ENCODE measurements around the gene PTPRD. TPM values are rescaled to one million over a fixed set of nuclear protein-coding genes. Genes with fewer than 3 reads are reported as not detected.
"Not testable (repeated sequence)": the region's sequence is repeated elsewhere in the genome, so short reads cannot be mapped to it uniquely, and the experiment has no call there.

Gene PTPRD
- total and polyA plus RNA-seq, 2 donors: 2.2 to 13.5 TPM

GRCh38 chr9:10345621-10346020 lies 267.2 kb downstream of the PTPRD start:
- not testable (repeated sequence) for H3K4me1 ChIP-seq (ENCODE audit: control insufficient read depth in 2 of 2, insufficient read depth in 2 of 2, low read length in 2 of 2); H3K27me3 ChIP-seq (ENCODE audit: control insufficient read depth in 2 of 2, insufficient read depth in 1 of 2, low read length in 1 of 2); DNase-seq (ENCODE audit: low read depth in 6 of 9, low spot score in 9 of 9); H3K9me3 ChIP-seq (ENCODE audit: control insufficient read depth in 2 of 2, insufficient read depth in 1 of 2, low read length in 1 of 2); H3K27ac ChIP-seq (ENCODE audit: low read depth in 1 of 2, low read length in 1 of 2); H3K4me3 ChIP-seq (ENCODE audit: low read length in 2 of 2); H3K36me3 ChIP-seq (ENCODE audit: control insufficient read depth in 2 of 2, insufficient read depth in 2 of 2, low read length in 1 of 2)
- 77% methylated on average over 5 of the region's 5 CpGs for WGBS

- 97% methylated on average over 2 of the region's 2 CpGs for WGBS
- H3K36me3 ChIP-seq (ENCODE audit: control insufficient read depth in 2 of 2, insufficient read depth in 2 of 2, low read length in 1 of 2): no peaks in the 10 kb centered on the region
- no peaks in the 10 kb centered on the region for H3K27me3 ChIP-seq (ENCODE audit: control insufficient read depth in 2 of 2, insufficient read depth in 1 of 2, low read length in 1 of 2)
- H3K27ac ChIP-seq (ENCODE audit: low read depth in 1 of 2, low read length in 1 of 2): no peak overlapping the region
- no peak for DNase-seq (ENCODE audit: low read depth in 6 of 9, low spot score in 9 of 9)
- no peak overlapping the region for H3K4me3 ChIP-seq (ENCODE audit: low read length in 2 of 2)
- H3K4me1 ChIP-seq (ENCODE audit: control insufficient read depth in 2 of 2, insufficient read depth in 2 of 2, low read length in 2 of 2): no peaks in the 10 kb centered on the region
- no peaks in the 10 kb centered on the region for H3K9me3 ChIP-seq (ENCODE audit: control insufficient read depth in 2 of 2, insufficient read depth in 1 of 2, low read length in 1 of 2)
Measured at GRCh38 chr9:10341057-10341456, 271.7 kb downstream of the PTPRD start.

GRCh38 chr9:10339152-10339551 lies 273.6 kb downstream of the PTPRD start:
- no peak overlapping the region for H3K27ac ChIP-seq (ENCODE audit: low read depth in 1 of 2, low read length in 1 of 2)
- H3K36me3 ChIP-seq (ENCODE audit: control insufficient read depth in 2 of 2, insufficient read depth in 2 of 2, low read length in 1 of 2): no peaks in the 10 kb centered on the region
- DNase-seq (ENCODE audit: low read depth in 6 of 9, low spot score in 9 of 9): no peak
- H3K9me3 ChIP-seq (ENCODE audit: control insufficient read depth in 2 of 2, insufficient read depth in 1 of 2, low read length in 1 of 2): no peaks in the 10 kb centered on the region
- no peaks in the 10 kb centered on the region for H3K4me1 ChIP-seq (ENCODE audit: control insufficient read depth in 2 of 2, insufficient read depth in 2 of 2, low read length in 2 of 2)
- H3K4me3 ChIP-seq (ENCODE audit: low read length in 2 of 2): no peak overlapping the region
- no peaks in the 10 kb centered on the region for H3K27me3 ChIP-seq (ENCODE audit: control insufficient read depth in 2 of 2, insufficient read depth in 1 of 2, low read length in 1 of 2)

GRCh38 chr9:10331157-10331556 lies 281.6 kb downstream of the PTPRD start:
- DNase-seq (ENCODE audit: low read depth in 6 of 9, low spot score in 9 of 9): no peak
- Histone ChIP-seq H3K9me3 (ENCODE audit: control insufficient read depth in 2 of 2, insufficient read depth in 1 of 2, low read length in 1 of 2) (no peaks in the 10 kb centered on the region), H3K36me3 (ENCODE audit: control insufficient read depth in 2 of 2, insufficient read depth in 2 of 2, low read length in 1 of 2) (no peaks in the 10 kb centered on the region), H3K4me3 (ENCODE audit: low read length in 2 of 2) (no peak overlapping the region), H3K4me1 (ENCODE audit: control insufficient read depth in 2 of 2, insufficient read depth in 2 of 2, low read length in 2 of 2) (no peaks in the 10 kb centered on the region), H3K27ac (ENCODE audit: low read depth in 1 of 2, low read length in 1 of 2) (no peak overlapping the region), H3K27me3 (ENCODE audit: control insufficient read depth in 2 of 2, insufficient read depth in 1 of 2, low read length in 1 of 2) (no peaks in the 10 kb centered on the region)
- WGBS: 65% methylated on average over 2 of the region's 2 CpGs

- no peak for DNase-seq (ENCODE audit: low read depth in 6 of 9, low spot score in 9 of 9)
- WGBS: 96% methylated on average over 2 of the region's 2 CpGs
- Histone ChIP-seq H3K27ac (ENCODE audit: low read depth in 1 of 2, low read length in 1 of 2) (no peak overlapping the region), H3K4me1 (ENCODE audit: control insufficient read depth in 2 of 2, insufficient read depth in 2 of 2, low read length in 2 of 2) (no peaks in the 10 kb centered on the region), H3K27me3 (ENCODE audit: control insufficient read depth in 2 of 2, insufficient read depth in 1 of 2, low read length in 1 of 2) (no peaks in the 10 kb centered on the region), H3K36me3 (ENCODE audit: control insufficient read depth in 2 of 2, insufficient read depth in 2 of 2, low read length in 1 of 2) (no peaks in the 10 kb centered on the region), H3K9me3 (ENCODE audit: control insufficient read depth in 2 of 2, insufficient read depth in 1 of 2, low read length in 1 of 2) (no peaks in the 10 kb centered on the region), H3K4me3 (ENCODE audit: low read length in 2 of 2) (no peak overlapping the region)
Measured at GRCh38 chr9:10282084-10282483, 330.7 kb downstream of the PTPRD start.

- no peak for DNase-seq (ENCODE audit: low read depth in 6 of 9, low spot score in 9 of 9)
- H3K4me3 ChIP-seq (ENCODE audit: low read length in 2 of 2): no peak overlapping the region
- 89% methylated on average over 1 of the region's 1 CpG for whole genome bisulfite sequencing
- H3K27me3 ChIP-seq (ENCODE audit: control insufficient read depth in 2 of 2, insufficient read depth in 1 of 2, low read length in 1 of 2): no peaks in the 10 kb centered on the region
- no peaks in the 10 kb centered on the region for H3K4me1 ChIP-seq (ENCODE audit: control insufficient read depth in 2 of 2, insufficient read depth in 2 of 2, low read length in 2 of 2)
- no peak overlapping the region for H3K27ac ChIP-seq (ENCODE audit: low read depth in 1 of 2, low read length in 1 of 2)
- no peaks in the 10 kb centered on the region for H3K9me3 ChIP-seq (ENCODE audit: control insufficient read depth in 2 of 2, insufficient read depth in 1 of 2, low read length in 1 of 2)
- no peaks in the 10 kb centered on the region for H3K36me3 ChIP-seq (ENCODE audit: control insufficient read depth in 2 of 2, insufficient read depth in 2 of 2, low read length in 1 of 2)
Measured at GRCh38 chr9:10274988-10275387, 337.8 kb downstream of the PTPRD start.

GRCh38 chr9:10274175-10274574 lies 338.6 kb downstream of the PTPRD start:
- no peaks in the 10 kb centered on the region for H3K27me3 ChIP-seq (ENCODE audit: control insufficient read depth in 2 of 2, insufficient read depth in 1 of 2, low read length in 1 of 2)
- DNase-seq (ENCODE audit: low read depth in 6 of 9, low spot score in 9 of 9): no peak
- H3K4me1 ChIP-seq (ENCODE audit: control insufficient read depth in 2 of 2, insufficient read depth in 2 of 2, low read length in 2 of 2): no peaks in the 10 kb centered on the region
- H3K4me3 ChIP-seq (ENCODE audit: low read length in 2 of 2): no peak overlapping the region
- H3K27ac ChIP-seq (ENCODE audit: low read depth in 1 of 2, low read length in 1 of 2): no peak overlapping the region
- no peaks in the 10 kb centered on the region for H3K9me3 ChIP-seq (ENCODE audit: control insufficient read depth in 2 of 2, insufficient read depth in 1 of 2, low read length in 1 of 2)
- no peaks in the 10 kb centered on the region for H3K36me3 ChIP-seq (ENCODE audit: control insufficient read depth in 2 of 2, insufficient read depth in 2 of 2, low read length in 1 of 2)
- 33% methylated on average over 4 of the region's 4 CpGs for WGBS

GRCh38 chr9:10272830-10273229 lies 340.0 kb downstream of the PTPRD start:
- H3K27me3 ChIP-seq (ENCODE audit: control insufficient read depth in 2 of 2, insufficient read depth in 1 of 2, low read length in 1 of 2): no peaks in the 10 kb centered on the region
- H3K9me3 ChIP-seq (ENCODE audit: control insufficient read depth in 2 of 2, insufficient read depth in 1 of 2, low read length in 1 of 2): no peaks in the 10 kb centered on the region
- H3K4me1 ChIP-seq (ENCODE audit: control insufficient read depth in 2 of 2, insufficient read depth in 2 of 2, low read length in 2 of 2): no peaks in the 10 kb centered on the region
- H3K27ac ChIP-seq (ENCODE audit: low read depth in 1 of 2, low read length in 1 of 2): no peak overlapping the region
- DNase-seq (ENCODE audit: low read depth in 6 of 9, low spot score in 9 of 9): no peak
- no peak overlapping the region for H3K4me3 ChIP-seq (ENCODE audit: low read length in 2 of 2)
- H3K36me3 ChIP-seq (ENCODE audit: control insufficient read depth in 2 of 2, insufficient read depth in 2 of 2, low read length in 1 of 2): no peaks in the 10 kb centered on the region

- Histone ChIP-seq H3K9me3 (ENCODE audit: control insufficient read depth in 2 of 2, insufficient read depth in 1 of 2, low read length in 1 of 2) (peaks cover 0 to under 1% of the 10 kb centered on the region in 2 donors), H3K36me3 (ENCODE audit: control insufficient read depth in 2 of 2, insufficient read depth in 2 of 2, low read length in 1 of 2) (no peaks in the 10 kb centered on the region), H3K27ac (ENCODE audit: low read depth in 1 of 2, low read length in 1 of 2) (no peak overlapping the region), H3K4me1 (ENCODE audit: control insufficient read depth in 2 of 2, insufficient read depth in 2 of 2, low read length in 2 of 2) (no peaks in the 10 kb centered on the region), H3K27me3 (ENCODE audit: control insufficient read depth in 2 of 2, insufficient read depth in 1 of 2, low read length in 1 of 2) (no peaks in the 10 kb centered on the region), H3K4me3 (ENCODE audit: low read length in 2 of 2) (no peak overlapping the region)
- 25% methylated on average over 8 of the region's 8 CpGs for WGBS
- no peak for DNase-seq (ENCODE audit: low read depth in 6 of 9, low spot score in 9 of 9)
Measured at GRCh38 chr9:10268531-10269485, 344.0 kb downstream of the PTPRD start.

All from thymus (tissue), 11 donors.